ENCODE results near the gene EIF3A. TPM values are rescaled to one million over a fixed set of nuclear protein-coding genes. Genes with fewer than 3 reads are reported as not detected.

EIF3A gene
- polyA plus RNA-seq, 3 donors, result 18.8 to 49.1 (median 24.2) TPM

- Mint-ChIP-seq H3K9me3 (peaks cover 0 to 7% (median 3%) of the 10 kb centered on the region in 7 donors), H3K4me3 (no peak overlapping the region), H3K27ac (no peak overlapping the region), H3K27me3 (ENCODE audit: low read depth in 3 of 3) (peaks cover 0 to 3% (median 3%) of the 10 kb centered on the region in 3 donors), H3K36me3 (no peaks in the 10 kb centered on the region), H3K4me1 (no peaks in the 10 kb centered on the region)
- peaks cover 0 to 3% of the 10 kb centered on the region in 2 donors for H3K9me3 ChIP-seq (replicated peaks in 1 of 2; ENCODE audit: control insufficient read depth in 1 of 2, insufficient read depth in 1 of 2, low read length in 2 of 2)
- no peak overlapping the region for H3K4me2 ChIP-seq (replicated peaks; ENCODE audit: extremely low read depth, low read length, poor library complexity, severe bottlenecking)
- no peak overlapping the region for H3K27ac ChIP-seq (ENCODE audit: low read depth in 1 of 2, low read length in 2 of 2)
- H2AFZ ChIP-seq (ENCODE audit: insufficient read depth, low read depth, low read length, poor library complexity, severe bottlenecking), result no peak overlapping the region
- no peak for DNase-seq
- no peak overlapping the region for H3K4me3 ChIP-seq (replicated peaks in 1 of 3; ENCODE audit: low read depth in 2 of 3, low read length in 3 of 3)
- H3K79me2 ChIP-seq (ENCODE audit: insufficient read depth, low read length), result no peaks in the 10 kb centered on the region
- no peak overlapping the region for H3K9ac ChIP-seq (ENCODE audit: insufficient read depth, low read length, poor library complexity, severe bottlenecking)
- no peaks in the 10 kb centered on the region for H3K36me3 ChIP-seq (replicated peaks in 1 of 2; ENCODE audit: control insufficient read depth in 1 of 2, insufficient read depth in 2 of 2, low read length in 2 of 2)
- 80% methylated on average over 1 of the region's 2 CpGs for WGBS (ENCODE audit: insufficient coverage)
- no peaks in the 10 kb centered on the region for H4K20me1 ChIP-seq (ENCODE audit: insufficient read depth, low read length)
- H3K27me3 ChIP-seq (ENCODE audit: control insufficient read depth in 2 of 2, insufficient read depth in 2 of 2, low read length in 2 of 2), result no peaks in the 10 kb centered on the region
- TF ChIP-seq, protein P1, sequence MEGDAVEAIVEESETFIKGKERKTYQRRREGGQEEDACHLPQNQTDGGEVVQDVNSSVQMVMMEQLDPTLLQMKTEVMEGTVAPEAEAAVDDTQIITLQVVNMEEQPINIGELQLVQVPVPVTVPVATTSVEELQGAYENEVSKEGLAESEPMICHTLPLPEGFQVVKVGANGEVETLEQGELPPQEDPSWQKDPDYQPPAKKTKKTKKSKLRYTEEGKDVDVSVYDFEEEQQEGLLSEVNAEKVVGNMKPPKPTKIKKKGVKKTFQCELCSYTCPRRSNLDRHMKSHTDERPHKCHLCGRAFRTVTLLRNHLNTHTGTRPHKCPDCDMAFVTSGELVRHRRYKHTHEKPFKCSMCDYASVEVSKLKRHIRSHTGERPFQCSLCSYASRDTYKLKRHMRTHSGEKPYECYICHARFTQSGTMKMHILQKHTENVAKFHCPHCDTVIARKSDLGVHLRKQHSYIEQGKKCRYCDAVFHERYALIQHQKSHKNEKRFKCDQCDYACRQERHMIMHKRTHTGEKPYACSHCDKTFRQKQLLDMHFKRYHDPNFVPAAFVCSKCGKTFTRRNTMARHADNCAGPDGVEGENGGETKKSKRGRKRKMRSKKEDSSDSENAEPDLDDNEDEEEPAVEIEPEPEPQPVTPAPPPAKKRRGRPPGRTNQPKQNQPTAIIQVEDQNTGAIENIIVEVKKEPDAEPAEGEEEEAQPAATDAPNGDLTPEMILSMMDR (IDR thresholded peaks at IDR 0.05), result no peak
- H3K4me1 ChIP-seq (ENCODE audit: control insufficient read depth in 1 of 2, insufficient read depth in 2 of 2, low read length in 2 of 2), result no peaks in the 10 kb centered on the region
- intact Hi-C loops (cut with micrococcal nuclease), result no loop called here
These were observed 60.0 kb downstream of the EIF3A start for GRCh38 chr10:119020627-119020946.

- Histone ChIP-seq H3K36me3 (replicated peaks in 1 of 2; ENCODE audit: control insufficient read depth in 1 of 2, insufficient read depth in 2 of 2, low read length in 2 of 2) (no peaks in the 10 kb centered on the region), H3K4me1 (ENCODE audit: control insufficient read depth in 1 of 2, insufficient read depth in 2 of 2, low read length in 2 of 2) (no peaks in the 10 kb centered on the region), H2AFZ (ENCODE audit: insufficient read depth, low read depth, low read length, poor library complexity, severe bottlenecking) (no peak overlapping the region), H3K9ac (ENCODE audit: insufficient read depth, low read length, poor library complexity, severe bottlenecking) (no peak overlapping the region), H3K9me3 (replicated peaks in 1 of 2; ENCODE audit: control insufficient read depth in 1 of 2, insufficient read depth in 1 of 2, low read length in 2 of 2) (no peaks in the 10 kb centered on the region), H3K4me3 (replicated peaks in 1 of 3; ENCODE audit: low read depth in 2 of 3, low read length in 3 of 3) (no peak overlapping the region), H4K20me1 (ENCODE audit: insufficient read depth, low read length) (no peaks in the 10 kb centered on the region), H3K27ac (ENCODE audit: low read depth in 1 of 2, low read length in 2 of 2) (no peak overlapping the region), H3K4me2 (replicated peaks; ENCODE audit: extremely low read depth, low read length, poor library complexity, severe bottlenecking) (no peak overlapping the region), H3K79me2 (ENCODE audit: insufficient read depth, low read length) (no peaks in the 10 kb centered on the region), H3K27me3 (ENCODE audit: control insufficient read depth in 2 of 2, insufficient read depth in 2 of 2, low read length in 2 of 2) (no peaks in the 10 kb centered on the region)
- no peak for DNase-seq
- H3K27ac Mint-ChIP-seq, result no peak overlapping the region
- no CpG with 5 or more reads among the region's 4 CpGs for WGBS (ENCODE audit: insufficient coverage)
- intact Hi-C loops (cut with micrococcal nuclease), result no loop called here
- no peaks in the 10 kb centered on the region for H3K4me1 Mint-ChIP-seq
- no peak overlapping the region for H3K4me3 Mint-ChIP-seq
- H3K9me3 Mint-ChIP-seq, result peaks cover 0 to 2% (median 0%) of the 10 kb centered on the region in 7 donors
- no peaks in the 10 kb centered on the region for H3K36me3 Mint-ChIP-seq
- TF ChIP-seq, protein P1 (IDR thresholded peaks at IDR 0.05), result no peak
- peaks cover 11 to 22% (median 12%) of the 10 kb centered on the region in 3 donors for H3K27me3 Mint-ChIP-seq (ENCODE audit: low read depth in 3 of 3)
These were observed 73.4 kb downstream of the EIF3A start for GRCh38 chr10:119007211-119007574.
